Neural crest cell (in vitro differentiated cells): Measurements from ENCODE around the gene GFAP. TPM values are rescaled to one million over a fixed set of nuclear protein-coding genes. Genes with fewer than 3 reads are reported as not detected.

Experiments
- DNase-seq: peaks from one replicate; pipeline ENCODE4 v3.0.0; 2021; ENCODE audit warnings: low read depth, mixed read lengths, low spot score
- H3K27ac Mint-ChIP-seq: one replicate; pipeline ENCODE4 v1.8.0; 2021; ENCODE audit warnings: mild to moderate bottlenecking, mixed read lengths; ENCODE audit not compliant: unreplicated experiment
- H3K27me3 Mint-ChIP-seq: 2 replicates; pipeline ENCODE4 v1.8.0; 2021; ENCODE audit warnings: low read depth, mild to moderate bottlenecking, mixed read lengths
- H3K36me3 Mint-ChIP-seq: 2 replicates; pipeline ENCODE4 v1.8.0; 2021; ENCODE audit warnings: low read depth, mild to moderate bottlenecking, mixed read lengths
- H3K4me1 Mint-ChIP-seq: 2 replicates; pipeline ENCODE4 v1.8.0; 2021; ENCODE audit warnings: mixed read lengths
- H3K4me3 Mint-ChIP-seq: one replicate; pipeline ENCODE4 v1.8.0; 2021; ENCODE audit warnings: mild to moderate bottlenecking, mixed read lengths
- H3K9me3 Mint-ChIP-seq: 2 replicates; pipeline ENCODE4 v1.8.0; 2021; ENCODE audit warnings: mixed read lengths
- total RNA-seq: library from RNA; stranded (reverse); gene quantifications from 2 replicates; pipeline ENCODE4 v1.2.1, GENCODE V29; 2021
- TF ChIP-seq, protein P1 (sequence below): fragments of 200-600 bp; sonication (generic); conservative IDR thresholded peaks from 2 replicates; pipeline ENCODE4 v1.5.0; 2021; ENCODE audit warnings: antibody characterized with exemption, mild to moderate bottlenecking

The GFAP gene
- total RNA-seq, 1 donor from 2014 or later = not detected

DNA sequence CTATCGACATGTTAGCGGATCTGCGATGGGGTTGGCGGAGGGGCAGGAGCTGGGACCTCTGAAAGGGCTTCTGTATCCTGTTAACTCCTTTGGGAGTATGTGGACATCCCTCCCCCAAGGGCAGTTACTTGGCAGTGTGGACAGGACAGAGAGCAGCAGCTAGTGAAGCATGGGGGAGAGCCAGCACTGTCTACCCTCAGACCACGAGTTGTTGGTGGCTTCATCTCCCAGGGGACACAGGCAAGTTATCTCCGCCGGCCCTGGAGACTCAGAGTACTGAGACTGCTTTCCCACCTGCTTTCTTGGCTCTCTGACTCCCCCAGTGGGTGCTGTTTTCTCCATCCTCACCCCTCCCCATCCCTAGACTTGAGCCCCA lies 5.3 kb upstream of the GFAP start:
- Mint-ChIP-seq H3K9me3 (no peaks in the 10 kb centered on the region), H3K27ac (no peak overlapping the region), H3K36me3 (peaks cover 3% of the 10 kb centered on the region), H3K4me1 (peaks cover 43% of the 10 kb centered on the region), H3K27me3 (peaks cover 20% of the 10 kb centered on the region), H3K4me3 (no peak overlapping the region)
- TF ChIP-seq, protein P1, sequence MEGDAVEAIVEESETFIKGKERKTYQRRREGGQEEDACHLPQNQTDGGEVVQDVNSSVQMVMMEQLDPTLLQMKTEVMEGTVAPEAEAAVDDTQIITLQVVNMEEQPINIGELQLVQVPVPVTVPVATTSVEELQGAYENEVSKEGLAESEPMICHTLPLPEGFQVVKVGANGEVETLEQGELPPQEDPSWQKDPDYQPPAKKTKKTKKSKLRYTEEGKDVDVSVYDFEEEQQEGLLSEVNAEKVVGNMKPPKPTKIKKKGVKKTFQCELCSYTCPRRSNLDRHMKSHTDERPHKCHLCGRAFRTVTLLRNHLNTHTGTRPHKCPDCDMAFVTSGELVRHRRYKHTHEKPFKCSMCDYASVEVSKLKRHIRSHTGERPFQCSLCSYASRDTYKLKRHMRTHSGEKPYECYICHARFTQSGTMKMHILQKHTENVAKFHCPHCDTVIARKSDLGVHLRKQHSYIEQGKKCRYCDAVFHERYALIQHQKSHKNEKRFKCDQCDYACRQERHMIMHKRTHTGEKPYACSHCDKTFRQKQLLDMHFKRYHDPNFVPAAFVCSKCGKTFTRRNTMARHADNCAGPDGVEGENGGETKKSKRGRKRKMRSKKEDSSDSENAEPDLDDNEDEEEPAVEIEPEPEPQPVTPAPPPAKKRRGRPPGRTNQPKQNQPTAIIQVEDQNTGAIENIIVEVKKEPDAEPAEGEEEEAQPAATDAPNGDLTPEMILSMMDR = no peak
- DNase-seq = no peak

DNA sequence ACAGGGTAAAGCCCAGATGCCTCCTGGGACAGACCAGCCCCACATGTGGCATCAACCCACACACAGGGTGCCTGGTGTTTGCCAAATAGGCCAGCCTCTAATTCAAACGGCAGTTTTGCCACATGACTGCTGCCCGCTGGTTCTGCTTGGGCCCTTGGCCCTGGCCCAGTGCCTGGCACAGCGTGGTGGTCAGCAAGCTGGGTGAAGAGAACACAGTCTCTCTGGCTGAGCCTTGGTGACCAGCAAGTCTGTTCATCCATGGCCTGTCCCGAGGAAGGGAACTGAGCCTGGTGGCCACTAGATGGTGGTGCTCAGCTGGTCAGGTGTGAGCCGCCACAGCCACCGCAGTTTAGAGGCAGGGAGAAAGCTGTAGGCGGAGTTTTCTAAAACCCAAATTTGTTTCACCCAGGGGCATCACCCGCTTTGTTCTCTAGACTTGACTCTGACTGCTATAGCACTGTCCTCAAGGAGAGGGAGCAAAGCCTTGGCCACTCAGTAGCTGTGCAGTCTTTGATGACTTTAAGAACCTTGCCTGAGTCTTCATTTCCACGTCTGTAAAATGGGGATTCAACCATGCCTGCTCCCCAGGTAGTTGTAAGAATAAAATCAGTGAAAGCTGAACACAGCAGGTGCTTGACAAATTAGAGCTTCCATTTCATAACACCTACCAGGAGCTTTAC lies 4.7 kb upstream of the GFAP start:
- Mint-ChIP-seq H3K9me3 (no peaks in the 10 kb centered on the region), H3K27ac (no peak overlapping the region), H3K4me3 (peak overlapping the region; percentile 42), H3K36me3 (peaks cover 3% of the 10 kb centered on the region), H3K27me3 (peaks cover 20% of the 10 kb centered on the region), H3K4me1 (peaks cover 44% of the 10 kb centered on the region)
- peak; percentile 60 for DNase-seq
- TF ChIP-seq, protein P1 = peak; percentile 80

DNA sequence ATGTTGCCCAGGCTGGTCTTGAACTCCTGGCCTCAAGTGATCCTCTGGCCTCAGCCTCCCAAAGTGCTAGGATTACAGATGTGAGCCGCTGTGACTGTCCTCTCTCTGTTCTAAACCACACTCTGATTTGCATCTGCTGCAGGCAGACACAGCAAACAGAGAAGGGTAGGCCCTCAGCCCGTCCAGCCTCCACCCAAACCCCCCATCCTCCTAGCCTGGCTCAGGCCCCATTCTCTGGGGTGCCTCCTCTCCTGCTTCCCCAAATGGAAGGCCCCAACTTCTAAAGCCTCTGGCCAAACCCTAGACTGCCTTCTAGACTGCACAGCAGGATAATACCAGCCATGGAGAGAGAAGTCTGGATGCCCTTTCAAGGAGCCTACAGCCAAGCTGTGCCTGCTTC lies 4.1 kb upstream of the GFAP start:
- TF ChIP-seq, protein P1 = no peak
- Mint-ChIP-seq H3K36me3 (no peaks in the 10 kb centered on the region), H3K27ac (no peak overlapping the region), H3K9me3 (no peaks in the 10 kb centered on the region), H3K4me1 (peaks cover 44% of the 10 kb centered on the region), H3K4me3 (no peak overlapping the region), H3K27me3 (peaks cover 20% of the 10 kb centered on the region)
- no peak for DNase-seq

DNA sequence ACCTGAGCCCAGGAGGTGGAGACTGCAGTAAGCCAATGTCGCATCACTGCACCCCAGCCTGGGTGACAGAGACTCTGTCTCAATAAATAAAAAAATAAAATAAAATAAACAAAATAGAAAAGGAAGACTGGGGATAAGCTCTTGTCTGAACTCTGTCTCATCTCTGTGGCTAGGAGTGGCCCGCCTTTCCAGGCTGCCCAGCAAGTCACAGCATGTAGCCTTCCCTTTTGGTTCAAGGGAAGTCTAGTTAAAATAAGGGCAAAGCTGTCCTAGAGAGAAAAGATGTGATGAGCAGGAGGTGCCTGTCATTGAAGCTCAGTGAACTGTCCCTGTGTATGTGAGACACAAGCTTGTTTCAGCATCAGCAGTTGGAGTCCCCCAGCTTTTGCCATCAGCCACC lies 2.7 kb upstream of the GFAP start:
- TF ChIP-seq, protein P1 = no peak
- peaks cover 22% of the 10 kb centered on the region for H3K27me3 Mint-ChIP-seq
- H3K4me1 Mint-ChIP-seq = peaks cover 42% of the 10 kb centered on the region
- no peak overlapping the region for H3K27ac Mint-ChIP-seq
- no peaks in the 10 kb centered on the region for H3K9me3 Mint-ChIP-seq
- H3K4me3 Mint-ChIP-seq = no peak overlapping the region
- no peak for DNase-seq
- no peaks in the 10 kb centered on the region for H3K36me3 Mint-ChIP-seq

DNA sequence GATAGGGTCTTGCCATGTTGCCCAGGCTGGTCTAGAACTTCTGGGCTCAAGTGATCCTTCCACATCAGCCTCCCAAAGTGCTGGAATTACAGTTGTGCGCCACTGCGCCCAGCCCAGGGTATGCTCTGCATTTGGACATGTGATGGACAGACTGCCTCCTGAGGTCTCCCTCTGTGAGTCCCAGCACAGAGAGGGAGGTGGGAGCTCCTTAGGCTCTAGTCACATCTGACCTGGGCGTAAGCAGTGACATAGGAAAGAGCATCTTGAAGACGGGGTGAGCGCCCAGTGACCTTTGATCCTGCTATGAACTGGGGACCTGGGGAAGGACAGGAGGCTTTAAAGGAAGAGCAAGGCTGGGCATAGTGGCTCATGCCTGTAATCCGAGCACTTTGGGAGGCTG lies 2.2 kb upstream of the GFAP start:
- Mint-ChIP-seq H3K27ac (peak overlapping the region; percentile 63), H3K4me3 (no peak overlapping the region), H3K27me3 (peaks cover 26% of the 10 kb centered on the region), H3K36me3 (no peaks in the 10 kb centered on the region), H3K9me3 (no peaks in the 10 kb centered on the region), H3K4me1 (peaks cover 40% of the 10 kb centered on the region)
- TF ChIP-seq, protein P1 = no peak
- DNase-seq = no peak
